Measurements from ENCODE around the gene SGSM2.

Gene SGSM2

DNA sequence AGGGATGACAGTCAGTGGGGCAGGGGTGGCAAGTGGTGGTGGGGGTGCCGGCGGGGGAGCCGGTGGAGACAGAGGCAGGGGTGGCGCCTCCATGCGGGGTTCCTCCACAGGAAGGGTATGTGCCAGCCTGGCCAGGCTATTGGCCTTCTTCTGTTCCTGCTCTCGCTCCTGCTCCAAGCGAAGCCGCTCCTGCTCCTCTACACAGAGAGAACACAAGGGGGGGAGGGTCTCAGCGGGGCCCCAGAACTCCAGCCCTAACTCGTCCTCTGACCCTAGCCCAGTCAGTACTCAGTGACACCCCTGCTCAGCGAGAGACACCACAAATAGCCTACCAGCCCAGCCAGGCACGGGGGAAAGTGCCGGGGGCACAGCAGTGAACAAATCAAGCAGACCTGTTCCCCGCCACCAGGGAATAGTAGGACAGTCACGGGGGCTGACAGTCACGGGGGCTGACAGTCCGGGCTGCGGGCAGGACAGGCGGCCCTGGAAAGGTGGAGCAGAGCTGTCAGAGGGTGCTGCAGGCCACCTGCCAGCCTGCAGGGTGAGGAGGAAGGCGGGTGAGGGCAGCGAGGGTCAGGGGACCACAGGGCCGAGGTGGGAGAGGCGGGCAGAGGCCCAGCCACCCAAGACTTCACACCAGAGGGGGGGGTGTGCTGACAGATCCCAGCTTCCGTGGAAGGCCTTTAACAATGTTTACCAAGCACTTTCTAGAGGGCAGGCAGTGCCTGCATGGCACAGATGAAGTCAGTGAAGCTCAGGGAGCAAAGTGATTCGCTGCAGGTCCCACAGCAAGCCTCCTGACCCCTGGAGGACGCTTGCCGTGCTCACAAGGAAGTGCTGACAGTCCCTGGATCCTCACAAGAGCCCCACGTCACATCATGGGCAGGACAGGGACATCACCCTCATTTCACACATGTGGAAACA lies 58.2 kb downstream of the SGSM2 start:
- H3K4me3 ChIP-seq (ENCODE audit: low read length) = no peak overlapping the region
- DNase-seq (ENCODE audit: low read depth) = peak; percentile 39
- TF ChIP-seq, protein P1, sequence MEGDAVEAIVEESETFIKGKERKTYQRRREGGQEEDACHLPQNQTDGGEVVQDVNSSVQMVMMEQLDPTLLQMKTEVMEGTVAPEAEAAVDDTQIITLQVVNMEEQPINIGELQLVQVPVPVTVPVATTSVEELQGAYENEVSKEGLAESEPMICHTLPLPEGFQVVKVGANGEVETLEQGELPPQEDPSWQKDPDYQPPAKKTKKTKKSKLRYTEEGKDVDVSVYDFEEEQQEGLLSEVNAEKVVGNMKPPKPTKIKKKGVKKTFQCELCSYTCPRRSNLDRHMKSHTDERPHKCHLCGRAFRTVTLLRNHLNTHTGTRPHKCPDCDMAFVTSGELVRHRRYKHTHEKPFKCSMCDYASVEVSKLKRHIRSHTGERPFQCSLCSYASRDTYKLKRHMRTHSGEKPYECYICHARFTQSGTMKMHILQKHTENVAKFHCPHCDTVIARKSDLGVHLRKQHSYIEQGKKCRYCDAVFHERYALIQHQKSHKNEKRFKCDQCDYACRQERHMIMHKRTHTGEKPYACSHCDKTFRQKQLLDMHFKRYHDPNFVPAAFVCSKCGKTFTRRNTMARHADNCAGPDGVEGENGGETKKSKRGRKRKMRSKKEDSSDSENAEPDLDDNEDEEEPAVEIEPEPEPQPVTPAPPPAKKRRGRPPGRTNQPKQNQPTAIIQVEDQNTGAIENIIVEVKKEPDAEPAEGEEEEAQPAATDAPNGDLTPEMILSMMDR (IDR thresholded peaks at IDR 0.05; ENCODE audit: insufficient read depth, low read depth, low read length, missing control alignments) = no peak

DNA sequence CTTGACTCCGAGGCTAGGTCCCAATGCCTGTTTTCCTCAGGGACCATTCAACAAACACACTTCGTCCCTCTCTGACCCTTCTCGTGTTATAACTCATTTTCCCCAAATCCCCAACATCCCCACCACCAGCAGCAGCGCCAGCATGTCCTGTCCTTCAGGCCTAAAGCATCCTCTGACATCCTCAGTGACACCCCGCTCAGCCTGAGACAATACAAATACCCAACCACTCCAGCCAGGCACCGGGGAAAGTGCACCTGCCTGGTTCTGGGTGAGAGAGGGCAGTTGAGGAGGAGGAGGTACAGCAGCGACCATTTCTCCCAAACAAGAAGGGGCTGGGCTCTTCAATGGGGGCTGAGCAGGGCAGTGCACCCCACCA lies 58.9 kb downstream of the SGSM2 start:
- DNase-seq (ENCODE audit: low read depth) = no peak
- TF ChIP-seq, protein P1 (IDR thresholded peaks at IDR 0.05; ENCODE audit: insufficient read depth, low read depth, low read length, missing control alignments) = no peak
- peak overlapping the region; percentile 14 for H3K4me3 ChIP-seq (ENCODE audit: low read length)

DNA sequence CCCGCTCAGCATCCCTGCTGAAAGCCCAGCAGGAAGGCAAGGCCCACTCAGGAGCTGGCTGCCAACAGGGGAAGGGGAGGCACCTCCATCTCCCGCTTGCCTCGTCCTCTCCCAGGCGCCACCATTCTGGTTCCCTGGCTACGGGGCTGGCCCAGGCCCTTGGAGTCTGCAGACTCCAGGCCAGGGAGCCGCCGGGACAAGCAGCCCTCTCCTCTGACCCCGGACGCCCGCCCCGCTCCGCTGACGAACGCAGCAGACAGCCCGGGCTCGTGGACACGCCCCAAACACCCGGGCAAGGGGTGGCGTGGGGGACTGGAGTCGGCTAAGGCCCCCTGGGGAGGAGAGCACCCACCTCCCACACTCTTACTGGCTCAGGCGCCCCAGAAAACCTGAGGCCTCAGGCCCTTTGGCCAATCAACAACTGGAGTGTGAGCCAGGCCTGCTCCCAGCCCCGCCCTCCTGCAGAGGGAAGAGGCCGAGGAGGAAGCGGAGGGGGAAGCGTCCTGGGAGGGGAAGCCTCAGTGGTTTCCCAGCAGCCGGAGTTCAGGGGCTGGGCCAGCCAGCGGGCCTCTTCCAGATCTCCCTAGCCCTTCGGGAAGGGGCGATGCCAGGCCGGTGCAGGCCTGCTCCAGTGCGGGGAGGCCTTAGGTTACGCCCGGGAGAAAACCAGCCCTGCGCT lies 59.4 kb downstream of the SGSM2 start:
- TF ChIP-seq, protein P1 (IDR thresholded peaks at IDR 0.05; ENCODE audit: insufficient read depth, low read depth, low read length, missing control alignments) = no peak
- DNase-seq (ENCODE audit: low read depth) = peak; percentile 93

DNA sequence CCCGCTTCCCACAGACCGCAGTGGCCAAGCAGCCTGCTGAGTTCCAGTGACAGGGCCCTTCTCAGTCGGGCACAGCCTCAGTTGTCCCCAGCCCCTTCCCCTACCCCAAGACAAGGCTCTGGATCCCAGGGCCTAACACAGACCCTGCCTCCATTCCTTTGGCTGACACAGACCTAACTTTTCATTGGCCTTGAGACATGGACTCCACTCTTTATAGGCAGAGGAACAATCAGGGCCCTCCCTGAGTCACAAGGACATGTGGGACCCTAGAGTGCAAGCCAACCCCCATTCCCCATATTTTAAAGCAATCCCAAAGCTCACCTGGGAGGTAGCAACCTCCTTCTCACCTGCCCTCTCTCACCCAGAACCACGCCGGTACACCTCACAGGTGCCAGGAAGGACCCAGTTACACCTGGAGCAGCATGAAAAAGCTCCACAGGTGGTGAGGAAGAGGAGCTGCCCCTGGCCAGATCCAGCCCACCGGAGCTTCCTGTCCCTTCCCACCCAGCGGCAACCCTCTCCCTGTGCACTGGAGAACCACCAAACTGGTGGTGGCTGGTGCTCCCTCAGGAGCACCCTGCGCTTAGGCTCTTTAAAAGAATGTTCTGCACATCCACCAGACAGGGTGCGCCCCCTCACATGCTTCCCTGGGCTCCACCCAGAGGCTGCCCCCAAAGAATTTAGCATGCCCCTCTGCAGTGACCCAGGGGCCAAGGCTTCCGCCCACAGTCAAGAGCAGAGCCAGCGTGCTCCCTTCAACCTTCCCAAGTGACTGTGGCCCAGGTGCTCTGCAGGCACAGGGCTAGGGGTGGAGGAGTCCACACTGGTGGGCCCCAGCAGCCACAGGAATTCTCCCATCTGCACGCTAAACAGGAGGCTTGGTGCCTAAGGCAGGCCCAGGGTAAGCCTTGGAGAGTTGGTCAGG lies 60.2 kb downstream of the SGSM2 start:
- TF ChIP-seq, protein P1 (IDR thresholded peaks at IDR 0.05; ENCODE audit: insufficient read depth, low read depth, low read length, missing control alignments) = no peak
- peak overlapping the region; percentile 14 for H3K4me3 ChIP-seq (ENCODE audit: low read length)
- DNase-seq (ENCODE audit: low read depth) = no peak

More for the DNA sequence above, 59.4 kb downstream of the SGSM2 start:
- H3K4me3 ChIP-seq (ENCODE audit: low read length) = peak overlapping the region; percentile 14

DNA sequence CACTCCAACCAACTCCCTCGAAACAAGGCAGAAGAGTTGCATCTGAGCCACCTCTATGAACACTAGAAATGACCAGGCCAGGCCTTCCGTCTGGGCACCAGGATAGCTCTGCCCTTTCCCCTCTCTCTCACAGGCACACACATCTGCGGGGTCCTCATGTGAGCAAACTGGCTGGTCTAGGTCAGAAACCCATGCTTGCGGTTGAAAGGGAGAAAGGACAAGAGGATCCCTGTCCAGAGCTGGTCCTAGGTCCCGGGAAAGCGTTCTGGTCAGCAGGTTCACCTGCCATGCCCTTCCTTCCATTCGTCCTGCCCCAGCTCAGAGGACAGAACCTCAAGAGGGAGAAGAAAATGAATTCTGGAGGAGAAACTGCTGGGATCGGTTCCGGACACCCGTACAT lies 60.9 kb downstream of the SGSM2 start:
- TF ChIP-seq, protein P1 (IDR thresholded peaks at IDR 0.05; ENCODE audit: insufficient read depth, low read depth, low read length, missing control alignments) = no peak
- DNase-seq (ENCODE audit: low read depth) = no peak
- peak overlapping the region; percentile 43 for H3K4me3 ChIP-seq (ENCODE audit: low read length)

All from epithelial cell of esophagus (primary cell).